ENCODE results near the gene PTPRT. TPM values are rescaled to one million over a fixed set of nuclear protein-coding genes. Genes with fewer than 3 reads are reported as not detected.

PTPRT gene
- total RNA-seq, 2 donors from 2014 or later, result not detected

- Histone ChIP-seq H3K27me3 (replicated peaks; ENCODE audit: insufficient read depth) (no peaks in the 10 kb centered on the region), H3K27ac (no peak overlapping the region), H3K4me3 (no peak overlapping the region), H3K36me3 (no peaks in the 10 kb centered on the region), H3K4me1 (ENCODE audit: control insufficient read depth in 1 of 2, low read depth in 2 of 2) (no peaks in the 10 kb centered on the region), H3K9me3 (no peaks in the 10 kb centered on the region)
- DNase-seq (ENCODE audit: low spot score), result no peak
- no peak for ATAC-seq (ENCODE audit: insufficient number of reproducible peaks, low FRiP score, low read depth)
- no peak for TF ChIP-seq CTCF (IDR thresholded peaks at IDR 0.05)
Observed at GRCh38 chr20:43155366-43156100, 34.2 kb downstream of the PTPRT start.

DNA sequence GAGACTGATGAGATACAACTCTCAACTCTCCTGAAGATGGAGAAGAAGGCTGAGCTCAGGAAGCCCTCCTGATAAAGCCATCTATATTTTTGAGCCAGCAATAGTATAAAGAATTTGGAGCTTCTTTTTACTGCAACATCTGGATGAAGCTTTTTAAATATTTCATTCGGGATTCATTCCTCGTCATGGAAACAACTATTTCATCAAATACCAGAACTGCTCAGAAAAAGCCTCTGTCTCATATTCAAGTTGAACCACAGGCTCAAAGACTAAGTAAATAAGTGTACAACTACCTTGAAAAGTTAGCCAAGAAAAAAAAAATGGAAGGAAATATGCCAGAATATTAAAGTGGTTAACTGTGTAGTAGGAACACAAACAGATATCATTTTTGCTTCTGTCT, 37.8 kb downstream of the PTPRT start:
- TF ChIP-seq CTCF (IDR thresholded peaks at IDR 0.05), result no peak

DNA sequence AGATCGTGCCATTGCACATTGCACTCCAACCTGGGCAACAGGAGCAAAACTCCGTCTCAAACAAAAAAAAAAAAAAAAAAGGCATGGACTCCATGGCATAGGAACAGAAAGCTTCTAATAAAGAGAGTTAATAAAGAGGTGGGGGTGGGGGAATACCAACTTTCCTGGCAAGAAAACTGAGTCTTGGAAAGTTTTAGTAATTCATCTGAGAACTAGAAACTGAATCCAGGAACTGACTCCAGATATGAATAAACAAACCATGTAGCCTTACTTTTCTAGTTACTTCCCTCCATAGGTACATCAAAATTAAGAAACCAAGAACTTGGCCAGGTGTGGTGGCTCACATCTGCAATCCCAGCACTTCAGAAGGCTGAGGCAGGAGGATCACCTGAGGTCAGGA, 38.5 kb downstream of the PTPRT start:
- no peaks in the 10 kb centered on the region for H3K4me1 ChIP-seq (ENCODE audit: control insufficient read depth in 1 of 2, low read depth in 2 of 2)
- DNase-seq (ENCODE audit: low spot score), result no peak
- TF ChIP-seq CTCF (IDR thresholded peaks at IDR 0.05), result no peak
- H3K27me3 ChIP-seq (replicated peaks; ENCODE audit: insufficient read depth), result no peaks in the 10 kb centered on the region
- H3K27ac ChIP-seq, result no peak overlapping the region
- H3K9me3 ChIP-seq, result no peaks in the 10 kb centered on the region
- H3K4me3 ChIP-seq, result no peak overlapping the region
- ATAC-seq (ENCODE audit: insufficient number of reproducible peaks, low FRiP score, low read depth), result no peak
- H3K36me3 ChIP-seq, result no peaks in the 10 kb centered on the region

More for the DNA sequence above, 37.8 kb downstream of the PTPRT start:
- ATAC-seq (ENCODE audit: insufficient number of reproducible peaks, low FRiP score, low read depth), result no peak
- Histone ChIP-seq H3K27me3 (replicated peaks; ENCODE audit: insufficient read depth) (no peaks in the 10 kb centered on the region), H3K9me3 (no peaks in the 10 kb centered on the region), H3K4me3 (no peak overlapping the region), H3K4me1 (ENCODE audit: control insufficient read depth in 1 of 2, low read depth in 2 of 2) (no peaks in the 10 kb centered on the region), H3K36me3 (no peaks in the 10 kb centered on the region), H3K27ac (no peak overlapping the region)
- DNase-seq (ENCODE audit: low spot score), result no peak

- DNase-seq (ENCODE audit: low spot score), result no peak
- no peaks in the 10 kb centered on the region for H3K9me3 ChIP-seq
- peaks cover 0 to 11% of the 10 kb centered on the region in 2 donors for H3K4me1 ChIP-seq (ENCODE audit: control insufficient read depth in 1 of 2, low read depth in 2 of 2)
- ATAC-seq (ENCODE audit: insufficient number of reproducible peaks, low FRiP score, low read depth), result no peak
- H3K27me3 ChIP-seq (replicated peaks; ENCODE audit: insufficient read depth), result no peaks in the 10 kb centered on the region
- H3K4me3 ChIP-seq, result no peak overlapping the region
- TF ChIP-seq CTCF (IDR thresholded peaks at IDR 0.05), result no peak
- no peaks in the 10 kb centered on the region for H3K36me3 ChIP-seq
- H3K27ac ChIP-seq, result no peak overlapping the region
Observed at GRCh38 chr20:43140726-43141125, 49.0 kb downstream of the PTPRT start.

GRCh38 chr20:43138061-43138770, 51.5 kb downstream of the PTPRT start:
- Histone ChIP-seq H3K36me3 (no peaks in the 10 kb centered on the region), H3K9me3 (no peaks in the 10 kb centered on the region), H3K27ac (no peak overlapping the region), H3K27me3 (replicated peaks; ENCODE audit: insufficient read depth) (no peaks in the 10 kb centered on the region), H3K4me1 (ENCODE audit: control insufficient read depth in 1 of 2, low read depth in 2 of 2) (peaks cover 0 to 11% of the 10 kb centered on the region in 2 donors), H3K4me3 (no peak overlapping the region)
- no peak for DNase-seq (ENCODE audit: low spot score)
- no peak for ATAC-seq (ENCODE audit: insufficient number of reproducible peaks, low FRiP score, low read depth)
- no peak for TF ChIP-seq CTCF (IDR thresholded peaks at IDR 0.05)
